Esophagus muscularis mucosa (tissue), 4 donors: ENCODE results near the gene TAF10. TPM values are rescaled to one million over a fixed set of nuclear protein-coding genes. Genes with fewer than 3 reads are reported as not detected.

Experiments
- DNase-seq: peaks from one replicate; pipeline ENCODE4 v3.0.0-alpha.2; 2017; ENCODE audit errors: extremely low spot score
- H3K27ac ChIP-seq, 4 donors: fragments of 200-600 bp; sonication (generic); replicated peaks in 1 of 4; 1 replicate in 3 of 4; 2 replicates in 1 of 4; pipeline ENCODE4 v1.5.1; 2016 to 2019; ENCODE audit warnings: mild to moderate bottlenecking in 1 of 4
- H3K27me3 ChIP-seq, 4 donors: fragments of 200-600 bp; sonication (generic); one replicate each; pipeline versions ENCODE4 v1.5.1 to v1.6.0; 2016 to 2019
- H3K36me3 ChIP-seq, 4 donors: fragments of 200-600 bp; sonication (generic); one replicate each; pipeline ENCODE4 v1.5.1; 2016 to 2019
- H3K4me1 ChIP-seq, 4 donors: fragments of 200-600 bp; sonication (generic); one replicate each; pipeline ENCODE4 v1.5.1; 2016 to 2019
- H3K4me3 ChIP-seq, 4 donors: fragments of 200-600 bp; sonication (generic); 1 replicate in 2 of 4; 2 replicates in 2 of 4; pipeline ENCODE4 v1.5.1; 2016 to 2019; ENCODE audit warnings: mild to moderate bottlenecking in 4 of 4, moderate library complexity in 1 of 4
- H3K9me3 ChIP-seq, 4 donors: fragments of 200-600 bp; sonication (generic); 1 replicate in 3 of 4; 2 replicates in 1 of 4; pipeline ENCODE4 v1.5.1; 2016 to 2019
- EP300 ChIP-seq: sonication (generic); formaldehyde crosslinking; IDR thresholded peaks from one replicate; pipeline ENCODE4 v1.6.1; 2017; ENCODE audit warnings: antibody characterized with exemption
- POLR2A ChIP-seq: fragments of 450-650 bp; IDR thresholded peaks from one replicate; pipeline ENCODE4 v1.6.1; 2017; ENCODE audit warnings: antibody characterized with exemption, moderate library complexity, mild to moderate bottlenecking, low read depth
- POLR2AphosphoS5 ChIP-seq, 2 donors: sonication (generic); formaldehyde crosslinking; IDR thresholded peaks; one replicate each; pipeline ENCODE4 v1.6.1; 2017; ENCODE audit warnings: antibody characterized with exemption in 2 of 2
- WGBS: methylation state at CpG from one replicate; pipeline ENCODE4 v1.1.5; 2018; 5-methylcytosine and 5-hydroxymethylcytosine counted together
- intact Hi-C: fragments of 100-400 bp; cut with DNase I; formaldehyde crosslinking; loops from one replicate; pipeline ENCODE4 v1.15.1; 2023
- total RNA-seq, 4 donors: library from RNA; depleted of rRNA; stranded (reverse); fragments of >200 nt; gene quantifications; one replicate each; pipeline versions ENCODE4 v1.1.0 to v1.2.1, GENCODE V29; 2016
- TF ChIP-seq, protein P1 (sequence below), 3 experiments: fragments of 200-600 bp in 2 of 3; fragments of 450-650 bp in 1 of 3; sonication (generic) in 2 of 3; IDR thresholded peaks; one replicate each; pipeline ENCODE4 v1.5.1; 2017 to 2019; ENCODE audit warnings: antibody characterized with exemption in 3 of 3, mild to moderate bottlenecking in 2 of 3, moderate library complexity in 1 of 3

TAF10 gene
- total RNA-seq, 4 donors from 2014 or later: 24.2 to 51.1 (median 43.4) TPM

DNA sequence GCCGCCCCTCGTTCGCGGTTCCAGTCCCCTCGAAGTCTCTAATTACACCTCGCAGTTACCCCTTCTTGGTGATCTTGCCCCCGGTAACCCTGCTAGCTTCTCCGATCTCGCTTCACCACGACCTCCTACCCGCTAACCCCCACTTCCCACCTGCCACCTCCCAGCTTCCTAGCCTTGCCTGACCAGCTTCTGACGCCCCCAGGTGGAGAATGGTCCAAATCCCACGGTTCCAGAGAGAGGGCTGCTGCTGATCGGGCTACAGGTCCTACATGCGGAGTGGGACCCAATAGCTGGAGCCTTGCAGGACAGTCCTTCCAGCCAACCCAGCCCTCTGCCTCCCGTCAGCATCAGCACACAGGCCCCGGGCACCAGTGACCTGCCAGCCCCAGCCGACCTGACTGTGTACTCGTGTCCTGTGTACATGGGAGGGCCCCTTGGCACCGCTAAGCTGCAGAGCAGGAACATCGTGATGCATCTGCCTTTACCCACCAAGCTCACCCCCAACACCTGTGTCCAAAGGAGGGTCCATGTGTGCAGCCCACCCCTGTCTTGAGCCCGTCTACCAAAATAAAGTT is 40.5 kb downstream of the TAF10 start:
- intact Hi-C loops: no loop called here
- WGBS: 52% methylated on average over 22 of the region's 22 CpGs
- no peaks in the 10 kb centered on the region for H3K9me3 ChIP-seq
- TF ChIP-seq POLR2A (no peak), POLR2AphosphoS5 (IDR thresholded peaks at IDR 0.05) (no peak), EP300 (no peak)
- TF ChIP-seq, protein P1, sequence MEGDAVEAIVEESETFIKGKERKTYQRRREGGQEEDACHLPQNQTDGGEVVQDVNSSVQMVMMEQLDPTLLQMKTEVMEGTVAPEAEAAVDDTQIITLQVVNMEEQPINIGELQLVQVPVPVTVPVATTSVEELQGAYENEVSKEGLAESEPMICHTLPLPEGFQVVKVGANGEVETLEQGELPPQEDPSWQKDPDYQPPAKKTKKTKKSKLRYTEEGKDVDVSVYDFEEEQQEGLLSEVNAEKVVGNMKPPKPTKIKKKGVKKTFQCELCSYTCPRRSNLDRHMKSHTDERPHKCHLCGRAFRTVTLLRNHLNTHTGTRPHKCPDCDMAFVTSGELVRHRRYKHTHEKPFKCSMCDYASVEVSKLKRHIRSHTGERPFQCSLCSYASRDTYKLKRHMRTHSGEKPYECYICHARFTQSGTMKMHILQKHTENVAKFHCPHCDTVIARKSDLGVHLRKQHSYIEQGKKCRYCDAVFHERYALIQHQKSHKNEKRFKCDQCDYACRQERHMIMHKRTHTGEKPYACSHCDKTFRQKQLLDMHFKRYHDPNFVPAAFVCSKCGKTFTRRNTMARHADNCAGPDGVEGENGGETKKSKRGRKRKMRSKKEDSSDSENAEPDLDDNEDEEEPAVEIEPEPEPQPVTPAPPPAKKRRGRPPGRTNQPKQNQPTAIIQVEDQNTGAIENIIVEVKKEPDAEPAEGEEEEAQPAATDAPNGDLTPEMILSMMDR (IDR thresholded peaks at IDR 0.05): no peak
- no peaks in the 10 kb centered on the region for H3K27me3 ChIP-seq
- no peak overlapping the region for H3K27ac ChIP-seq
- DNase-seq: no peak
- peaks cover 0 to 31% (median 5%) of the 10 kb centered on the region in 4 donors for H3K36me3 ChIP-seq
- H3K4me1 ChIP-seq: peaks cover 14 to 41% (median 28%) of the 10 kb centered on the region in 4 donors
- peak overlapping the region in 1 of 4 donors; percentile 44 for H3K4me3 ChIP-seq

DNA sequence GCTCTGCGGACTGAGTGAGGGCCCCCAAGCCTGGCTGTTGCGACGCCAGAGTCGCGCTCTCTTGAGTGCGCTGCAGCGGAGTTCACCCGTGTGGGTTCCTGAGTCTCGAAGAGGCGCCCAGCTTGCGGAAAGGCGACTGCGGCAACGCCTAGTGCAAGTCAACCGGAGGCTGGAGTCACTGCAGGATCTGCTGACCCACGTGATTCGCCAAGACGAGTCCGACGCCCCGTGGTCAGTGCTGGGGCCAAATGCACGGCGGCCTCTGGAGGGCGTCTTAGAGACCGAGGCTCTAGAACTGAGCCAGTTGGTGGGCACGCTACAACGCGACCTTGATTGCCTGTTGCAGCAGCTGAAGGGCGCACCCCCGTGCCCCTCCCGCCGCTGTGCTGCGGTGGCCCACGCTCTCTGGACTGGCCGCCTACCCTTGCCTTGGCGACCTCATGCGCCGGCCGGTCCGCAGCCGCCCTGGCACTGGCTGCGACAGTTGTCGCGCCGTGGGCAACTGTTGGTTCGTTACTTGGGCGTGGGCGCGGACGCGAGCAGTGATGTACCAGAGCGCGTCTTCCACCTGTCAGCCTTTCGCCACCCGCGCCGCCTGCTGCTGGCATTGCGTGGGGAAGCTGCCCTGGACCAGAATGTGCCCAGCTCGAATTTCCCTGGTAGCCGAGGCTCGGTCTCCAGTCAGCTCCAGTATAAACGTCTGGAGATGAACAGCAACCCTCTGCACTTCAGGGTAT is 41.2 kb downstream of the TAF10 start:
- no peaks in the 10 kb centered on the region for H3K27me3 ChIP-seq
- H3K9me3 ChIP-seq: no peaks in the 10 kb centered on the region
- intact Hi-C loops: no loop called here
- no peak overlapping the region for H3K27ac ChIP-seq
- DNase-seq: no peak
- peak overlapping the region in 3 of 4 donors; percentile 16 to 44 (median 36) for H3K4me3 ChIP-seq
- peaks cover 8 to 35% (median 23%) of the 10 kb centered on the region in 4 donors for H3K4me1 ChIP-seq
- WGBS: 35% methylated on average over 9 of the region's 62 CpGs
- TF ChIP-seq, protein P1 (IDR thresholded peaks at IDR 0.05): peak in 1 of 3 experiments; percentile 10
- TF ChIP-seq EP300: no peak
- peaks cover 0 to 38% (median 7%) of the 10 kb centered on the region in 4 donors for H3K36me3 ChIP-seq

DNA sequence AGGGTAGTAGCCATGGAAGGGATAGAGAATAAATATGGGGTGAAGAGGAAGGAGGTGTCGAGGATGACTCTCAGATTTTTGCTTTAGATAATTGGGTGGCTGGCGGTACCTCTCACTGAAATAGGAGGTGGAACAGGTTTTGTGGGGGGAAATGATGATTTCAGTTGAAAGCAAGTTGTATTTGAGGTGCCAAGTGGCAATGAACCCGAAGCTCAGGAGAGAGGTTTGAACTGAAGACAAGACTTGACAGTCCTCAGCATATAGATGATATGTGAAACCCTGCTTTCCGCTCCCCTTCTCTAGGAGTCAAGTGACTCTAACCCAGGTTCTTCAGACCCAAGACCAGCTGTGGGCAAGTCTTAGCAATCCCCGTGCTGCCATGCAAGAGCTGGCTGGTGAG is 42.3 kb downstream of the TAF10 start:
- Histone ChIP-seq H3K9me3 (no peaks in the 10 kb centered on the region), H3K4me1 (peaks cover 8 to 31% (median 21%) of the 10 kb centered on the region in 4 donors), H3K27ac (no peak overlapping the region), H3K4me3 (no peak overlapping the region), H3K27me3 (no peaks in the 10 kb centered on the region), H3K36me3 (peaks cover 0 to 41% (median 8%) of the 10 kb centered on the region in 4 donors)
- intact Hi-C loops: no loop called here
- DNase-seq: no peak
- TF ChIP-seq, protein P1 (IDR thresholded peaks at IDR 0.05): no peak
- TF ChIP-seq POLR2A (no peak), EP300 (no peak), POLR2AphosphoS5 (IDR thresholded peaks at IDR 0.05) (no peak)
- WGBS: 98% methylated on average over 5 of the region's 5 CpGs

DNA sequence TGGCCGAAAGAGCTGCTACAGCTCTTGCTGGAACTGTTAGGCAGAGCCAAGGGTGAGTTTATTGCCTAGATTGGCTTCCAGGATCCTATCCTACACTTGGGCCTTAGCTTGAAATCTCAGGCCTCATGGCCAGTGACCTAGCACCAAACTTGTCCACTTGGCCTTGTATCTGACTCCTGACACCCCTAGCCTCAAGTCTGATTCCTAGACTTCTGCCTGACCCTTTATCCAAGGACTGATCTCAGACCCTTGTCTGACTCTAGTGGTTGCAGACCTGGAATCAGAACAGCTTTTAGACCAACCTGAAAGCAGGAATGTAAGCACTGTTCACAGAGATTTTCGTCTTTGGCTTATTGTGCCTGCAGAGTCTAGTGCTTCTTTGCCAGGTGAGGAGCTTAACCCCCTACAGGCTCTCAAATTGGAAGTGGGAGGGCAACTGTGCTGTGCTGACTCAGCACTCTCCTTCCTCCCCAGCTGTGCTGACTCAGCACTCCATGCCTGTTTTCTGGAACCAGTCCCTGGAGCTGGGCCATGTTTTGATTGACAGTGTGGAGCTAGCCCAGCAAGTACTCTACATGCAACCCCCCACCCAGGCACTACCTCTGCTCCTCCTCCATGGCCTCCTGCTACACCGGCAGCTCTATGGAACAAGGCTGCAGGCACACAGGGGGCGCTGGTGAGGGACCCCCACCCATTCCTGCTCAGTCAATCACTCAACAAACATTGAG is 43.7 kb downstream of the TAF10 start:
- no peak overlapping the region for H3K27ac ChIP-seq
- H3K27me3 ChIP-seq: no peaks in the 10 kb centered on the region
- WGBS: 66% methylated on average over 4 of the region's 4 CpGs
- peaks cover 0 to 54% (median 16%) of the 10 kb centered on the region in 4 donors for H3K36me3 ChIP-seq
- intact Hi-C loops: no loop called here
- DNase-seq: peak; percentile 62
- peaks cover 8 to 31% (median 21%) of the 10 kb centered on the region in 4 donors for H3K4me1 ChIP-seq
- no peaks in the 10 kb centered on the region for H3K9me3 ChIP-seq
- TF ChIP-seq, protein P1 (IDR thresholded peaks at IDR 0.05): no peak
- TF ChIP-seq POLR2A (no peak), EP300 (no peak), POLR2AphosphoS5 (IDR thresholded peaks at IDR 0.05) (no peak)
- no peak overlapping the region for H3K4me3 ChIP-seq
